Neural cell (in vitro differentiated cells): ENCODE measurements around the gene KPTN. TPM values are rescaled to one million over a fixed set of nuclear protein-coding genes. Genes with fewer than 3 reads are reported as not detected.

Source experiments
- H2AFZ ChIP-seq: fragments of 200-600, 300-800 bp; sonication (generic), shearing (Covaris generic); 2 replicates; pipeline ENCODE4 v1.6.0; 2014; ENCODE audit warnings: low read depth, mild to moderate bottlenecking, antibody characterized with exemption, low read length, moderate library complexity
- H3F3A ChIP-seq: fragments of 200-600 bp; shearing (Covaris generic); 2 replicates; pipeline ENCODE4 v1.6.1; 2016; ENCODE audit warnings: mild to moderate bottlenecking, moderate library complexity, mixed read lengths, antibody characterized with exemption, low read length; ENCODE audit not compliant: insufficient read depth, poor library complexity, severe bottlenecking
- H3K27ac ChIP-seq: fragments of 200-600, 300-800 bp; sonication (generic), shearing (Covaris generic); 2 replicates; pipeline ENCODE4 v1.5.1; 2014; ENCODE audit warnings: mild to moderate bottlenecking, low read length, moderate library complexity
- H3K27me3 ChIP-seq: fragments of 300-800, 200-600 bp; sonication (generic), shearing (Covaris generic); 2 replicates; pipeline ENCODE4 v1.6.0; 2014; ENCODE audit warnings: mild to moderate bottlenecking, low read depth, low read length, moderate library complexity; ENCODE audit not compliant: insufficient read depth
- H3K36me3 ChIP-seq: fragments of 300-800, 200-600 bp; sonication (generic), shearing (Covaris generic); 2 replicates; pipeline ENCODE4 v1.5.1; 2014; ENCODE audit warnings: mild to moderate bottlenecking, antibody characterized with exemption, low read length, moderate library complexity; ENCODE audit not compliant: insufficient read depth
- H3K4me2 ChIP-seq: fragments of 300-800, 200-600 bp; sonication (generic), shearing (Covaris generic); 2 replicates; pipeline ENCODE4 v1.6.0; 2014; ENCODE audit warnings: mild to moderate bottlenecking, low read length
- H3K4me3 ChIP-seq: fragments of 300-800, 200-600 bp; sonication (generic), shearing (Covaris generic); 2 replicates; pipeline ENCODE4 v1.5.1; 2014; ENCODE audit warnings: mild to moderate bottlenecking, low read length, moderate library complexity
- H3K79me2 ChIP-seq: fragments of 200-600 bp; shearing (Covaris generic); replicated peaks from 2 replicates; pipeline ENCODE4 v1.6.0; 2014; ENCODE audit warnings: mild to moderate bottlenecking, low read length, moderate library complexity; ENCODE audit not compliant: insufficient read depth
- H3K9ac ChIP-seq: fragments of 300-800, 200-600 bp; sonication (generic), shearing (Covaris generic); 2 replicates; pipeline ENCODE4 v1.6.1; 2016; ENCODE audit warnings: mild to moderate bottlenecking, low read length, mixed read lengths
- H3K9me2 ChIP-seq: fragments of 200-600 bp; shearing (Covaris generic); 2 replicates; pipeline ENCODE4 v1.6.1; 2016; ENCODE audit warnings: mild to moderate bottlenecking, low read length, mixed read lengths; ENCODE audit not compliant: insufficient read depth
- H3K9me3 ChIP-seq: fragments of 200-600, 300-800 bp; sonication (generic), shearing (Covaris generic); 2 replicates; pipeline ENCODE4 v1.6.1; 2016; ENCODE audit warnings: mild to moderate bottlenecking, mixed run types, low read length, moderate library complexity, mixed read lengths
- H4K20me1 ChIP-seq: fragments of 200-600 bp; shearing (Covaris generic); 2 replicates; pipeline ENCODE4 v1.6.1; 2016; ENCODE audit warnings: mild to moderate bottlenecking, mixed run types; ENCODE audit not compliant: insufficient read depth
- EP300 ChIP-seq: fragments of 450-650 bp; conservative IDR thresholded peaks from 2 replicates; pipeline ENCODE4 v1.6.1; 2014; ENCODE audit warnings: antibody characterized with exemption, mild to moderate bottlenecking, moderate library complexity; ENCODE audit not compliant: poor library complexity, severe bottlenecking
- EZH2 ChIP-seq: fragments of 200-600, 300-800 bp; shearing (Covaris generic), sonication (generic); IDR thresholded peaks from 2 replicates; pipeline ENCODE4 v1.6.1; 2014; ENCODE audit warnings: antibody characterized with exemption, low read length, borderline replicate concordance, mild to moderate bottlenecking; ENCODE audit not compliant: insufficient read depth, poor library complexity, severe bottlenecking
- MXI1 ChIP-seq: fragments of 450-650 bp; conservative IDR thresholded peaks from 2 replicates; pipeline ENCODE4 v1.6.1; 2014; ENCODE audit warnings: antibody characterized with exemption, mild to moderate bottlenecking; ENCODE audit not compliant: poor library complexity, severe bottlenecking
- POLR2AphosphoS5 ChIP-seq: IDR thresholded peaks from 2 replicates; pipeline ENCODE4 v1.6.1; 2012
- RAD21 ChIP-seq: fragments of 450-650 bp; conservative IDR thresholded peaks from 2 replicates; pipeline ENCODE4 v1.6.1; 2014; ENCODE audit warnings: antibody characterized with exemption, mild to moderate bottlenecking, moderate library complexity
- SMC3 ChIP-seq: fragments of 450-650 bp; conservative IDR thresholded peaks from 2 replicates; pipeline ENCODE4 v1.6.1; 2014; ENCODE audit warnings: antibody characterized with exemption, mild to moderate bottlenecking, moderate library complexity; ENCODE audit not compliant: poor library complexity
- TAF1 ChIP-seq: IDR thresholded peaks from 2 replicates; pipeline ENCODE4 v1.6.1; 2012; ENCODE audit warnings: low read depth
- polyA plus RNA-seq: library from polyadenylated mRNA; depleted of rRNA; stranded (reverse); fragments of >200 nt; gene quantifications from 2 replicates; pipeline ENCODE4 v1.2.3, GENCODE V29; 2014
- TF ChIP-seq, protein P1 (sequence below): IDR thresholded peaks from 2 replicates; pipeline ENCODE4 v1.6.1; 2012; ENCODE audit warnings: borderline replicate concordance
- TF ChIP-seq, protein P2 (sequence below): fragments of 450-650 bp; IDR thresholded peaks from 2 replicates; pipeline ENCODE4 v1.5.1; 2014; ENCODE audit warnings: antibody characterized with exemption, mild to moderate bottlenecking, moderate library complexity; ENCODE audit not compliant: poor library complexity, severe bottlenecking

The KPTN gene
- polyA plus RNA-seq, 1 donor from 2014 or later, result 23.8 TPM

DNA sequence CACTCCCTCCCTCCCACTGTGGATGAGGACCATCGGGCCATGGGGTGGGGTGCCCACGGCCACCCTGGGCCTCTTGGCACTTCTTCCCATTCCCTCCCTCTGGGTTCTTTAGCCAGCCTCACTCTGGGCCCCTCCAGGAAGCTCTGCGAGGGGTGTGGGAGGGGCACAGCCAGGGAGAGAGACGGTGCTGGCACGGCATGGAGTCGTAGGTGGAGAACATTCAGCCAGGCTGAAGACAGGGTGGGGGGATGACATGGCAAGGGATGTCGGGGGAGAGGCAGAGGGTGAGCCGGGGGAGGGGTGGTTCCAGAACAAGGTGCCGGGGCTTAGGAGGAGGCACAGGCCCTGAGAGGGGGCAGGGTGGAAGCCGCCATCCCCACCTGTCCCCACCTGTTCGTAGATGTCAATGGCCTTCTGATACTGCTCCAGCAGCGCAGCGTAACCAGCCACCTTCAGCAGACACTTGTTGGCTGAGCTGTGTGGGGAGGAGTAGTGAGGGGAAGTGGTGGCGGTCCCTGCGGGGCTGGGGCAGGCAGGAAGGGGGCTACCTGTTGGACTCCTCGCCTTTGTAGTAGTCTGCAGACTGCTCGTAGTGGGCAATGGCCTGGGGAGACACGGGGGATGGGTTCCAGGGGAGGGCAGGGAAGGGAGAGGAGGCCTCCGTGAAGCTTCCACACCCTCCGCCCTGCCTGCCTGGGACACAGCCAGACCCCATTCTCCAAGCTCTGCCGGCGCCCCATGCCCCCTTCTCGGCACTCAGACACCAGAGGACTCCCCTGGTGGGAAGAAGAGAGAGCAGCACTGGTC, 8.8 kb upstream of the KPTN start:
- Histone ChIP-seq H3K4me2 (no peak overlapping the region), H2AFZ (no peak overlapping the region), H3K79me2 (no peaks in the 10 kb centered on the region), H3K36me3 (no peaks in the 10 kb centered on the region), H3F3A (no peaks in the 10 kb centered on the region), H3K9me2 (no peaks in the 10 kb centered on the region), H4K20me1 (no peaks in the 10 kb centered on the region), H3K9me3 (no peaks in the 10 kb centered on the region), H3K27ac (no peak overlapping the region), H3K27me3 (no peaks in the 10 kb centered on the region), H3K4me3 (no peak overlapping the region), H3K9ac (no peak overlapping the region)
- TF ChIP-seq RAD21 (no peak), SMC3 (no peak)
- TF ChIP-seq, protein P1, sequence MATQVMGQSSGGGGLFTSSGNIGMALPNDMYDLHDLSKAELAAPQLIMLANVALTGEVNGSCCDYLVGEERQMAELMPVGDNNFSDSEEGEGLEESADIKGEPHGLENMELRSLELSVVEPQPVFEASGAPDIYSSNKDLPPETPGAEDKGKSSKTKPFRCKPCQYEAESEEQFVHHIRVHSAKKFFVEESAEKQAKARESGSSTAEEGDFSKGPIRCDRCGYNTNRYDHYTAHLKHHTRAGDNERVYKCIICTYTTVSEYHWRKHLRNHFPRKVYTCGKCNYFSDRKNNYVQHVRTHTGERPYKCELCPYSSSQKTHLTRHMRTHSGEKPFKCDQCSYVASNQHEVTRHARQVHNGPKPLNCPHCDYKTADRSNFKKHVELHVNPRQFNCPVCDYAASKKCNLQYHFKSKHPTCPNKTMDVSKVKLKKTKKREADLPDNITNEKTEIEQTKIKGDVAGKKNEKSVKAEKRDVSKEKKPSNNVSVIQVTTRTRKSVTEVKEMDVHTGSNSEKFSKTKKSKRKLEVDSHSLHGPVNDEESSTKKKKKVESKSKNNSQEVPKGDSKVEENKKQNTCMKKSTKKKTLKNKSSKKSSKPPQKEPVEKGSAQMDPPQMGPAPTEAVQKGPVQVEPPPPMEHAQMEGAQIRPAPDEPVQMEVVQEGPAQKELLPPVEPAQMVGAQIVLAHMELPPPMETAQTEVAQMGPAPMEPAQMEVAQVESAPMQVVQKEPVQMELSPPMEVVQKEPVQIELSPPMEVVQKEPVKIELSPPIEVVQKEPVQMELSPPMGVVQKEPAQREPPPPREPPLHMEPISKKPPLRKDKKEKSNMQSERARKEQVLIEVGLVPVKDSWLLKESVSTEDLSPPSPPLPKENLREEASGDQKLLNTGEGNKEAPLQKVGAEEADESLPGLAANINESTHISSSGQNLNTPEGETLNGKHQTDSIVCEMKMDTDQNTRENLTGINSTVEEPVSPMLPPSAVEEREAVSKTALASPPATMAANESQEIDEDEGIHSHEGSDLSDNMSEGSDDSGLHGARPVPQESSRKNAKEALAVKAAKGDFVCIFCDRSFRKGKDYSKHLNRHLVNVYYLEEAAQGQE, result no peak
- TF ChIP-seq, protein P2, sequence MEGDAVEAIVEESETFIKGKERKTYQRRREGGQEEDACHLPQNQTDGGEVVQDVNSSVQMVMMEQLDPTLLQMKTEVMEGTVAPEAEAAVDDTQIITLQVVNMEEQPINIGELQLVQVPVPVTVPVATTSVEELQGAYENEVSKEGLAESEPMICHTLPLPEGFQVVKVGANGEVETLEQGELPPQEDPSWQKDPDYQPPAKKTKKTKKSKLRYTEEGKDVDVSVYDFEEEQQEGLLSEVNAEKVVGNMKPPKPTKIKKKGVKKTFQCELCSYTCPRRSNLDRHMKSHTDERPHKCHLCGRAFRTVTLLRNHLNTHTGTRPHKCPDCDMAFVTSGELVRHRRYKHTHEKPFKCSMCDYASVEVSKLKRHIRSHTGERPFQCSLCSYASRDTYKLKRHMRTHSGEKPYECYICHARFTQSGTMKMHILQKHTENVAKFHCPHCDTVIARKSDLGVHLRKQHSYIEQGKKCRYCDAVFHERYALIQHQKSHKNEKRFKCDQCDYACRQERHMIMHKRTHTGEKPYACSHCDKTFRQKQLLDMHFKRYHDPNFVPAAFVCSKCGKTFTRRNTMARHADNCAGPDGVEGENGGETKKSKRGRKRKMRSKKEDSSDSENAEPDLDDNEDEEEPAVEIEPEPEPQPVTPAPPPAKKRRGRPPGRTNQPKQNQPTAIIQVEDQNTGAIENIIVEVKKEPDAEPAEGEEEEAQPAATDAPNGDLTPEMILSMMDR, result no peak

DNA sequence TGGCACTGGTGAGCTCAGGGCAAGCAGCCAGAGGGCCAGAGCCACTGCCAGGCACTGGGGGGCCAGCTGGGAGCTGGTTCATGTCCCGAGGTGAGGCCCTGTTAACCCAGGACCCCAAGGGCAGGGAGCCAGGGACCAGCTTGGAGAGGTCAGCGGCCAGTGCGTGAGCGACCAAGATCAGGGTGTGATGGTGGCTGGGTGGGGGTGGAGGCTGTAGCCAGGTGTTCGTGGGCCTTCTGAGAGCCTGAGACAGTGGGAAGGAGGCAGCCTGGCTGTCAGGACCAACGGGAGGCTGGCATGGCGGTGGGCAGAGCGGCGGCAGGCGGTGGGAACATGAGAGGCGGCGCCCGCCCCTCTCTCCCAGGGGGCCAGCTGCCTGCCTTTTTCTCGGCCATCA, 8.1 kb upstream of the KPTN start:
- Histone ChIP-seq H3K9ac (no peak overlapping the region), H3K4me2 (no peak overlapping the region), H4K20me1 (no peaks in the 10 kb centered on the region), H3K27ac (no peak overlapping the region), H3K9me2 (no peaks in the 10 kb centered on the region), H2AFZ (no peak overlapping the region), H3K9me3 (no peaks in the 10 kb centered on the region), H3K36me3 (no peaks in the 10 kb centered on the region), H3F3A (no peaks in the 10 kb centered on the region), H3K27me3 (no peaks in the 10 kb centered on the region), H3K79me2 (no peaks in the 10 kb centered on the region), H3K4me3 (no peak overlapping the region)
- TF ChIP-seq EP300, result no peak
- TF ChIP-seq TAF1, result no peak
- TF ChIP-seq MXI1, result no peak
- TF ChIP-seq, protein P1, result no peak
- TF ChIP-seq POLR2AphosphoS5, result no peak
- no peak for TF ChIP-seq EZH2
